ENCODE measurements around the gene APEH. TPM values are rescaled to one million over a fixed set of nuclear protein-coding genes. Genes with fewer than 3 reads are reported as not detected.

Gene APEH
- total and polyA plus RNA-seq, 2 of the 4 experiments (the other 2 are of a cell fraction), result 89.2 to 142 TPM

DNA sequence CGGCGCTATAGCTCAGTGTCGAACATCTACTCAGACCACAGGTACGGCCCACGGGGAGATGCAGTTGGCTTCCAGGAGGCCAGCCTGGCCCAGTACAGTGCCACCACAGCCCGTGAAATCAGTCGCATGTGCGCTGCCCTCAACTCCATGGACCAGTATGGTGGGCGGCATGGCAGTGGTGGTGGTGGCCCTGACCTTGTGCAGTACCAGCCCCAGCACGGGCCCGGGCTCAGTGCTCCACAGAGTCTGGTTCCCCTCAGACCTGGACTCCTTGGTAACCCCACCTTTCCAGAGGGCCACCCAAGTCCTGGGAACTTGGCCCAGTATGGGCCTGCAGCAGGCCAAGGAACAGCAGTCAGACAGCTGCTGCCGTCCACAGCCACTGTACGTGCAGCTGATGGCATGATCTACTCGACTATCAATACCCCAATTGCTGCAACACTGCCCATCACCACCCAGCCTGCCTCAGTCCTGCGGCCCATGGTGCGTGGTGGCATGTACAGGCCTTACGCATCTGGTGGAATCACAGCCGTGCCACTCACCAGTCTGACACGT is 18.3 kb upstream of the APEH start:
- Histone ChIP-seq H3K4me2 (ENCODE audit: low read depth, low read length) (no peak overlapping the region), H3K9me1 (ENCODE audit: insufficient read depth, low read length) (no peaks in the 10 kb centered on the region), H4K8ac (ENCODE audit: low read depth in 2 of 2, low read length in 2 of 2) (no peak overlapping the region), H4K5ac (ENCODE audit: low read depth, low read length) (no peak overlapping the region), H2AFZ (replicated peaks; ENCODE audit: low read length, poor library complexity) (no peak overlapping the region), H3K4me1 (ENCODE audit: control insufficient read depth, insufficient read depth, low read length) (no peaks in the 10 kb centered on the region), H3K27ac (ENCODE audit: insufficient read depth, low read length) (no peak overlapping the region), H2AK9ac (replicated peaks; ENCODE audit: low read depth, low read length, poor library complexity) (no peak overlapping the region), H2BK5ac (ENCODE audit: low read depth, low read length, poor library complexity, severe bottlenecking) (no peak overlapping the region), H3K79me1 (ENCODE audit: low read depth in 1 of 2, low read length in 2 of 2) (no peaks in the 10 kb centered on the region), H2AK5ac (ENCODE audit: low read depth, low read length) (no peak overlapping the region), H3K14ac (replicated peaks; ENCODE audit: low read depth, low read length) (no peak overlapping the region), H3K4me3 (ENCODE audit: insufficient read depth, low read depth, low read length) (no peak overlapping the region), H4K20me1 (ENCODE audit: insufficient read depth, low read length) (no peaks in the 10 kb centered on the region), H3K27me3 (ENCODE audit: control insufficient read depth, insufficient read depth, low read length) (peaks cover 45% of the 10 kb centered on the region), H3K9ac (ENCODE audit: low read depth, low read length) (no peak overlapping the region), H2BK20ac (ENCODE audit: low read depth, low read length) (no peak overlapping the region), H2BK15ac (ENCODE audit: low read depth, low read length) (no peak overlapping the region), H3K4ac (ENCODE audit: low read depth, low read length) (no peak overlapping the region), H3K23ac (ENCODE audit: low read depth, low read length) (no peak overlapping the region), H3K9me3 (ENCODE audit: control insufficient read depth, insufficient read depth, low read length) (no peaks in the 10 kb centered on the region), H3K18ac (ENCODE audit: low read depth, low read length) (no peak overlapping the region), H3K56ac (ENCODE audit: extremely low read depth, insufficient read depth, low read length) (no peak overlapping the region), H4K91ac (ENCODE audit: insufficient read depth, low read depth, low read length) (no peak overlapping the region), H3K36me3 (ENCODE audit: control insufficient read depth, insufficient read depth, low read length) (no peaks in the 10 kb centered on the region), H2BK120ac (ENCODE audit: low read depth, low read length) (no peak overlapping the region)
- no TSS peak for BruUV-seq (replicated peaks)
- intact Hi-C loops (cut with micrococcal nuclease) (no loop called here), dilution Hi-C loops (cut with HindIII; ENCODE audit: low sequenced_read_pairs, unreplicated experiment) (no loop called here), in situ Hi-C loops (cut with MboI; ENCODE audit: low sequenced_read_pairs) (no loop called here)
- 78% methylated on average over 18 of the region's 19 CpGs; no CpG with 5 or more reads in 1 of the 2 experiments for WGBS, 2 experiments (ENCODE audit: extremely low coverage in 2 of 2, insufficient read length in 1 of 2)
- DNase-seq, result no peak
- no peak for ATAC-seq (ENCODE audit: low read depth)
- ChIA-PET CTCF (no interaction called here), POLR2A (ENCODE audit: unreplicated experiment) (no interaction called here)
- TF ChIP-seq, protein P1, sequence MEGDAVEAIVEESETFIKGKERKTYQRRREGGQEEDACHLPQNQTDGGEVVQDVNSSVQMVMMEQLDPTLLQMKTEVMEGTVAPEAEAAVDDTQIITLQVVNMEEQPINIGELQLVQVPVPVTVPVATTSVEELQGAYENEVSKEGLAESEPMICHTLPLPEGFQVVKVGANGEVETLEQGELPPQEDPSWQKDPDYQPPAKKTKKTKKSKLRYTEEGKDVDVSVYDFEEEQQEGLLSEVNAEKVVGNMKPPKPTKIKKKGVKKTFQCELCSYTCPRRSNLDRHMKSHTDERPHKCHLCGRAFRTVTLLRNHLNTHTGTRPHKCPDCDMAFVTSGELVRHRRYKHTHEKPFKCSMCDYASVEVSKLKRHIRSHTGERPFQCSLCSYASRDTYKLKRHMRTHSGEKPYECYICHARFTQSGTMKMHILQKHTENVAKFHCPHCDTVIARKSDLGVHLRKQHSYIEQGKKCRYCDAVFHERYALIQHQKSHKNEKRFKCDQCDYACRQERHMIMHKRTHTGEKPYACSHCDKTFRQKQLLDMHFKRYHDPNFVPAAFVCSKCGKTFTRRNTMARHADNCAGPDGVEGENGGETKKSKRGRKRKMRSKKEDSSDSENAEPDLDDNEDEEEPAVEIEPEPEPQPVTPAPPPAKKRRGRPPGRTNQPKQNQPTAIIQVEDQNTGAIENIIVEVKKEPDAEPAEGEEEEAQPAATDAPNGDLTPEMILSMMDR (conservative IDR thresholded peaks at IDR 0.05; ENCODE audit: low read depth, low read length), result no peak
- no peak for TF ChIP-seq RCOR1 (IDR thresholded peaks at IDR 0.05; ENCODE audit: insufficient replicate concordance, low read length)
- TF ChIP-seq MAFK (IDR thresholded peaks at IDR 0.05; ENCODE audit: low read depth, low read length), result no peak
- TF ChIP-seq, protein P2, sequence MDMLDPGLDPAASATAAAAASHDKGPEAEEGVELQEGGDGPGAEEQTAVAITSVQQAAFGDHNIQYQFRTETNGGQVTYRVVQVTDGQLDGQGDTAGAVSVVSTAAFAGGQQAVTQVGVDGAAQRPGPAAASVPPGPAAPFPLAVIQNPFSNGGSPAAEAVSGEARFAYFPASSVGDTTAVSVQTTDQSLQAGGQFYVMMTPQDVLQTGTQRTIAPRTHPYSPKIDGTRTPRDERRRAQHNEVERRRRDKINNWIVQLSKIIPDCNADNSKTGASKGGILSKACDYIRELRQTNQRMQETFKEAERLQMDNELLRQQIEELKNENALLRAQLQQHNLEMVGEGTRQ (IDR thresholded peaks at IDR 0.05; ENCODE audit: low read depth, low read length), result no peak
- TF ChIP-seq RAD21 (IDR thresholded peaks at IDR 0.05; ENCODE audit: low read length), result no peak
- no peak for TF ChIP-seq NFE2L2 (IDR thresholded peaks at IDR 0.05; ENCODE audit: low read depth, low read length)
- no peak for TF ChIP-seq RFX5 (IDR thresholded peaks at IDR 0.05; ENCODE audit: low read depth, low read length)
- no peak for TF ChIP-seq BHLHE40 (IDR thresholded peaks at IDR 0.05; ENCODE audit: low read depth, low read length)
- TF ChIP-seq, protein P3, sequence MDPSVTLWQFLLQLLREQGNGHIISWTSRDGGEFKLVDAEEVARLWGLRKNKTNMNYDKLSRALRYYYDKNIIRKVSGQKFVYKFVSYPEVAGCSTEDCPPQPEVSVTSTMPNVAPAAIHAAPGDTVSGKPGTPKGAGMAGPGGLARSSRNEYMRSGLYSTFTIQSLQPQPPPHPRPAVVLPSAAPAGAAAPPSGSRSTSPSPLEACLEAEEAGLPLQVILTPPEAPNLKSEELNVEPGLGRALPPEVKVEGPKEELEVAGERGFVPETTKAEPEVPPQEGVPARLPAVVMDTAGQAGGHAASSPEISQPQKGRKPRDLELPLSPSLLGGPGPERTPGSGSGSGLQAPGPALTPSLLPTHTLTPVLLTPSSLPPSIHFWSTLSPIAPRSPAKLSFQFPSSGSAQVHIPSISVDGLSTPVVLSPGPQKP (IDR thresholded peaks at IDR 0.05; ENCODE audit: borderline replicate concordance, low read depth, low read length), result no peak
- TF ChIP-seq POLR2A (IDR thresholded peaks at IDR 0.05; ENCODE audit: low read depth, low read length), result no peak
- TF ChIP-seq MXI1 (IDR thresholded peaks at IDR 0.05; ENCODE audit: borderline replicate concordance, low read depth, low read length), result no peak
